Skin epidermis (tissue), 12 donors: ENCODE results near the gene C11orf68.

ENCODE experiments used
- H3K27ac ChIP-seq, 21 experiments: fragments of 200-600 bp; sonication (generic) in 11 of 21; one replicate each; pipeline ENCODE4 v1.5.0; 2020; ENCODE audit warnings: mild to moderate bottlenecking in 3 of 21, inconsistent platforms in 2 of 21, moderate library complexity in 2 of 21
- H3K4me3 ChIP-seq, 7 experiments: fragments of 200-600 bp; sonication (generic) in 2 of 7; one replicate each; pipeline ENCODE4 v1.5.0; 2020; ENCODE audit warnings: inconsistent platforms in 2 of 7, mild to moderate bottlenecking in 2 of 7, moderate library complexity in 1 of 7

C11orf68 gene

DNA sequence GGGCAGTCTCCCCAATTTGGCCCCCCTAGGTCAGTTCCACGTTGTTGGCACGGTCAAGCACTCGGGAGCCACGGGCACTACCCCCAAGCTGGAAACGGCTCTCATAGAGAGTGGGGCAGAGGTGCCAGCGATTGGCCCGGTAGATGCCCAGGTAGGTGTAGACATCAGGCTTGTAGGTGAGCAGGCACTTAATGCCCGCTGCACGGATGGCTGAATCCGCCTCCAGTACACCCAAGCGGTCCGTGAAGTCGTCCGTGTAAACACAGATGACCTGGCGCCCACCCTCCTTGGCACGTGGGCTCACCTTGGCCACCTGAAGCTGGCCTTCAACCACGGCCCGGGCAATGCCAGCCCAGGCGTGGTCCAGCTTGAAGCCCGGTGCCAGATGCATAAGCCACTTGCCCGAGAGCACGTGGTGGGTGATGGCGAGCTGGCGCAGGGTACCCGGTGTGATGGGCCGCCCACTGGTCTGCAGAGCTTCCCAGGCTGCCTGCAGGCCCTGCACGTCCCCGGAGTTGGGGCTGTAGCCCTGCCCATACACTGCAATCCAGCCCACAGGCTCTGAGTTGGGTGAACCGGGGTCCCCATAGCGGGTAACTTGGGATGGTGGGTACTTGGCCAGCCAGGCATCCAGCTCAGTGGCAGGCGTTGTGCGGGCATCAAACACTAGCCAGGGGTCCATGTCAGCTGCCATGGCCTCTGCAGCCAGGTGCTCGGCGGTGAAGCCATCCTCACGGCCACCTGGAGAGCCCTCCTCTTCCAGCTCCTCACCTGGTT is 1.2 kb downstream of the C11orf68 start:
- H3K4me3 ChIP-seq, result peak overlapping the region; percentile 71 to 96 (median 83)

DNA sequence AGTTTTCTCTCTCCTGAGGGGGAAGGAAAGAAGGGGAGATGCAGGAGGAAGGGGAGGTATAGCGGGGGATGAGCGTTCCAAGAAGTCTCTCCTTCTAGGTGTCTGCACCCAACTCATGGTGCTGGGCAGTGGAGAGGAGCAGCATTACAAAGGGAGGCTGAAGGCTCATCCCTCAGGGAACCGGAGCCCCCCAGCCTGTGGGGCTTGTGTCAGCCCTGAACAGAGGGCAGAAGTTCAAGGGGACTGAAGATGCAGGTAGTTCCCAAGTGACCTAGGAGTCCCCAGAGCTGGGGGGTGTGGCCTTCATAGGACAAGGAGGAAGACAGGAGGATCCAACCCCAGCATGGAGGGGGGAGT is 1.8 kb downstream of the C11orf68 start:
- Histone ChIP-seq H3K4me3 (peak overlapping the region in 1 of 7 experiments; percentile 77), H3K27ac (peak overlapping the region in 15 of 21 experiments; percentile 68 to 100 (median 98))

More for the DNA sequence above, 1.2 kb downstream of the C11orf68 start:
- H3K27ac ChIP-seq, result peak overlapping the region in 20 of 21 experiments; percentile 93 to 100 (median 98)

GRCh38 chr11:65916391-65916790 is 2.5 kb downstream of the C11orf68 start:
- Histone ChIP-seq H3K27ac (peak overlapping the region in 20 of 21 experiments; percentile 0 to 100 (median 96)), H3K4me3 (no peak overlapping the region)

- H3K27ac ChIP-seq, result peak overlapping the region in 20 of 21 experiments; percentile 0 to 100 (median 96)
- no peak overlapping the region for H3K4me3 ChIP-seq
Observed at GRCh38 chr11:65915821-65916251, 3.0 kb downstream of the C11orf68 start.

DNA sequence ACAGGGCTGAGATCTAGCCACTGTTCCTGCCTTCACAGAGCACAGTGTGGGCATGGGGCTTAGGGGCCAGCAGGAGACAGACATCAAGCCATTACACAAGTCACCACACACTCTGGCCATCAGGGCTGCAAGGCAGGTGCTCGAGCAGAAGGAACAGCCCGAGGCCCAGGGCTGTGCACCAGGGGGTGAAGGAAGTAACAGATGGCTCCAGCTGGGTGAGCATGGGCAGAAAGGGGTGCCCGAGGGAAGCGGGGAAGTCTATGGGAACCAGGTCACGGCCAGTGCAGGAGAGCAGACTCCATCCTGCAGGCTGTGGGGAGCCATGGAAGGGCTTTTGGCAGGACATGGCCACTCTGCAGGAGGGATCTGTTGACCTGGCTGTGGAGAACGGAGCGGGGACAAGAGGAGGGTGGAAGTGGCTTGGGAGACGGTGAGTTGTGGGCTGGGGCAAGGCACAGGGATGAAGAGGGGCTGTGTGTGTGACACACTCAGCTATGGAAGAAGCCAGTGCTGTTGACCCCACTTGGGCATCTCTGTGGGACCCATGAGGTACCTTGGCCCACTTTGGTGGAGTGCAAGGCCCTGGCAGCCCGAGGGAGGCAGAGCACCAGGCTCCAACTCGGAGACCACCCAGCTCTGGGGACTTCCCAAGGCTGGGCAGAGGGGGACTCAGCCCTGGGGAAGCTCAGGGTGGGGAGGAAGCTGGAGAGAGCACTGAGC is 3.6 kb downstream of the C11orf68 start:
- Histone ChIP-seq H3K4me3 (no peak overlapping the region), H3K27ac (peak overlapping the region in 20 of 21 experiments; percentile 27 to 100 (median 96))

- H3K27ac ChIP-seq, result peak overlapping the region in 14 of 21 experiments; percentile 0 to 76 (median 47)
Observed at GRCh38 chr11:65912845-65913244, 6.0 kb downstream of the C11orf68 start.

GRCh38 chr11:65911682-65912568 is 6.9 kb downstream of the C11orf68 start:
- Histone ChIP-seq H3K4me3 (no peak overlapping the region), H3K27ac (peak overlapping the region in 17 of 21 experiments; percentile 0 to 76 (median 56))

More at GRCh38 chr11:65912845-65913244, 6.0 kb downstream of the C11orf68 start:
- no peak overlapping the region for H3K4me3 ChIP-seq

GRCh38 chr11:65907878-65908277 is 11.0 kb downstream of the C11orf68 start:
- H3K27ac ChIP-seq, result no peak overlapping the region
- no peak overlapping the region for H3K4me3 ChIP-seq

GRCh38 chr11:65906602-65907001 is 12.3 kb downstream of the C11orf68 start:
- Histone ChIP-seq H3K27ac (no peak overlapping the region), H3K4me3 (no peak overlapping the region)

DNA sequence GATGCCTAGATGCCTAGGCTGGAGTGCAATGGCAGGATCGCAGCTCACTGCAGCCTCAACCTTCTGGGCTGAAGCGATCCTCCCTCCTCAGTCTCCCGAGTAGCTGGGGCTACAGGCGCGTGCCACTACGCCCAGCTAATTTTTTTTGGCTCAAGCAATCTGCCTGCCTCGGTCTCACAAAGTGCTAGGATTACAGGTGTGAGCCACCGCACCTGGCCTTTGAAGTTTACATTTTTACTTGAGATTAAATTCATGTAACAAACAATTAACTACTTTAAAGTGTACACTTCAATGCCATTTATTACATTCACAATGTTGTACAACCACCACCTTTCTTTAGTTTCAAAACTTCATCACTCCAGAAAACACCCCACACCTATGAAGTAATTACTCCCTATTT is 15.1 kb downstream of the C11orf68 start:
- Histone ChIP-seq H3K4me3 (no peak overlapping the region), H3K27ac (peak overlapping the region in 2 of 21 experiments; percentile 22 to 57)

- peak overlapping the region in 2 of 21 experiments; percentile 22 to 57 for H3K27ac ChIP-seq
Observed at GRCh38 chr11:65903068-65903481, 15.8 kb downstream of the C11orf68 start.

GRCh38 chr11:65900899-65901180 is 18.0 kb downstream of the C11orf68 start:
- Histone ChIP-seq H3K27ac (peak overlapping the region in 14 of 21 experiments; percentile 16 to 92 (median 81)), H3K4me3 (peak overlapping the region in 4 of 7 experiments; percentile 48 to 68 (median 62))

More at GRCh38 chr11:65903068-65903481, 15.8 kb downstream of the C11orf68 start:
- no peak overlapping the region for H3K4me3 ChIP-seq

DNA sequence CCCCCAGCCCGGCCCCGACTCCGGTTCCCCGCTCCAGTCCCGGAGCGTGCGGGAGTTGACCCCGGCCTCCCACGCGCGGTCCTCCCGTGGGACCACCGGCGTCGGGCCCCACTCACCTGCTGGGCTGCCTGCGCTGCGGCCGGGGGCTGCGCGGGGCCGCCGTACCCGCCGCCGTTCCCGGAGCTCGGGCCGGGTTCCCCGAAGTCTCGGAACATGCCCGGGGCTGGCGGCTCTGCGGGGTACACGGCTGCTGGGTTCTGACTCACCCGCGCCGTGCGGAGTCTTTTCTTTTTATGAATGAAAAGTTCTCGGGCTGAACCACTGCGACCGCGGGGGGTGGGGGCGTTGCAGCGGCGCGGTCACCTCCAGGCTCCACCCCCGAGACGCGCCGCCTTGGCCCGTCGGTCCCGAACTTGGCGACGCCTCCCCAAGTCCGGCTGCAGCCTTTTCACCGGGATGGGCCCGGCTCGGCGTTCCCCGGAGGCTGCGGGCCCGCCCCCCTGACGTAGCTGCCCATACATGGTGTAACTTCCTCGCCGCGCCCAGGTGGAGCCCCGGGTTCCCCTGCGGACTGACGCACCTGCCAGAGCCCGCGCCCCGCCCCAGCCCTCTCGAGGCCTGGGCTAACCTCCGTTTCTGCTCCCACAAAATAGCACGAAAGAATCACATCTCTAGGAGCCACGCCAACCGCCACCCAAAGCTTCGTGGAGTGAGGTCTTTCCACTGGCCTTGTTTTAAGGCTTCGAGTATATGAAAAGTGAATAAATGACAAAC is 18.6 kb downstream of the C11orf68 start, which contains the start of gene FOSL1:
TSS of gene FOSL1 (minus strand) at position 264 of the 774 bp plus-strand sequence. CDS start at position 215, 49 bp downstream.
- H3K4me3 ChIP-seq, result peak within 1 kb of the TSS; percentile 48 to 68 (median 59)
- H3K27ac ChIP-seq, result peak within 1 kb of the TSS; percentile 40 to 95 (median 83)

- Histone ChIP-seq H3K27ac (peak overlapping the region; percentile 40 to 95 (median 83)), H3K4me3 (peak overlapping the region; percentile 48 to 68 (median 59))
Observed at GRCh38 chr11:65899356-65900124, 19.3 kb downstream of the C11orf68 start.

DNA sequence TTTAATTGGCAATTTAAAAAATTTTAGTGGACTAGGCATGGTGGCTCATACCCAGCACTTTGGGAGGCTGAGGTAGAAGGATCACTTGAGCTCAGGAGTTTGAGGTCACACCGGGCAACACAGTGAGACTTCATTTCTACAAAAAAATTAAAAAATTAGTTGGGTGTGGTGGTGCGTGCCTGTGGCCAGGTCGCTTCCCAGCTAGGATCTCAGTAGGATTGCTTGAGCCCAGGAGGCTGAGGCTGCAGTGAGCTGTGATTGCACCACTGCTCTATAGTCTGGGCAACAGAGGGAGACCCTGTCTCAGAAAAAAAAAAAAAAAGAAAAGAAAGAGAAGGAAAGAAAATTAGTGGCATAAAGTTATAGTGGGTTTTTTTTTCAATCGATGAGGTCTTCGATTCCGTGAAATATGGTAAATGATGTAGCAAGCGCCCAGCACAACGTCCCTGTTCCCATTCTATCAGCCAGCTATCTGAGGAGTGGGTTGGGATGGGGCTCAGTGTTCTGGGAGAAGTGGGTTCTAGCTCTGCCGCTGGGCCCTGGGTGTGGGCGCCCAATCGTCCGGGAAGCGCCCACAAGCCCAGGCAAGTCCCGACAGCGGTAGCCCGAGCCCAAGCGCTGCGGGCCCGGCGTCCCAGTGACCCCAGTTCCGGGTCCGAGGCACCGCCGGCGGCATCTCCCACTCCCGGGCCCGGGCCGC is 20.1 kb downstream of the C11orf68 start:
- Histone ChIP-seq H3K27ac (peak overlapping the region in 19 of 21 experiments; percentile 42 to 95 (median 84)), H3K4me3 (peak overlapping the region; percentile 48 to 68 (median 59))

- no peak overlapping the region for H3K4me3 ChIP-seq
Observed at GRCh38 chr11:65897020-65897471, 21.8 kb downstream of the C11orf68 start.

More at GRCh38 chr11:65897020-65897471, 21.8 kb downstream of the C11orf68 start:
- peak overlapping the region in 2 of 21 experiments; percentile 6 to 14 for H3K27ac ChIP-seq
